Caco-2 (cell line): ENCODE data around the gene SLC2A4RG. TPM values are rescaled to one million over a fixed set of nuclear protein-coding genes. Genes with fewer than 3 reads are reported as not detected.

Experiments
- BruUV-seq: library from RNA; stranded (reverse); fragments of 400-500 nt; replicated peaks from 2 replicates; lab custom pipeline; 2021; lab: Mats Ljungman, UMichigan
- CTCF ChIA-PET: fragments of 300-600 bp; sonication (Branson Sonifier 250); formaldehyde crosslinking; loops from one replicate; lab custom pipeline; 2022; ENCODE audit warnings: antibody characterized with exemption; lab: Charles Lee
- POLR2A ChIA-PET: fragments of 300-600 bp; sonication (Branson Sonifier 250); formaldehyde crosslinking; loops from one replicate; lab custom pipeline; 2022; ENCODE audit warnings: antibody characterized with exemption; lab: Charles Lee
- DNase-seq, 2 experiments: peaks; one replicate each; pipeline versions ENCODE4 v3.0.0 to v3.0.0-alpha.2; 2020 to 2022
- H3K27me3 ChIP-seq: replicated peaks from 2 replicates; pipeline ENCODE4 v1.6.0; 2011; ENCODE audit warnings: low read length; ENCODE audit not compliant: control insufficient read depth, insufficient read depth
- H3K36me3 ChIP-seq: 2 replicates; pipeline ENCODE4 v1.5.1; 2011; ENCODE audit warnings: low read length; ENCODE audit not compliant: control insufficient read depth, insufficient read depth
- H3K4me1 ChIP-seq: fragments of 250-450 bp; sonication (Bioruptor Pico); 2 replicates; pipeline ENCODE4 v1.5.1; 2020; ENCODE audit warnings: mild to moderate bottlenecking
- H3K4me3 ChIP-seq: 2 replicates; pipeline ENCODE4 v1.5.1; 2011; ENCODE audit warnings: low read depth, mild to moderate bottlenecking, control low read depth, low read length
- H3K9me3 ChIP-seq: fragments of 250-450 bp; sonication (Bioruptor Pico); 2 replicates; pipeline ENCODE4 v1.5.1; 2020; ENCODE audit warnings: mild to moderate bottlenecking, moderate library complexity
- H3K27ac Mint-ChIP-seq: one replicate; pipeline ENCODE4 v1.8.0; 2022; ENCODE audit warnings: mixed read lengths; ENCODE audit not compliant: unreplicated experiment
- H3K27me3 Mint-ChIP-seq: one replicate; pipeline ENCODE4 v1.8.0; 2022; ENCODE audit warnings: mixed read lengths; ENCODE audit not compliant: insufficient read depth, unreplicated experiment
- H3K36me3 Mint-ChIP-seq: one replicate; pipeline ENCODE4 v1.8.0; 2022; ENCODE audit warnings: mild to moderate bottlenecking, mixed read lengths; ENCODE audit not compliant: insufficient read depth, unreplicated experiment
- H3K4me1 Mint-ChIP-seq: one replicate; pipeline ENCODE4 v1.8.0; 2022; ENCODE audit warnings: low read depth, mixed read lengths; ENCODE audit not compliant: unreplicated experiment
- H3K4me3 Mint-ChIP-seq: one replicate; pipeline ENCODE4 v1.8.0; 2022; ENCODE audit warnings: mild to moderate bottlenecking, moderate library complexity, mixed read lengths; ENCODE audit not compliant: unreplicated experiment
- H3K9me3 Mint-ChIP-seq: one replicate; pipeline ENCODE4 v1.8.0; 2022; ENCODE audit warnings: mixed read lengths; ENCODE audit not compliant: unreplicated experiment
- intact Hi-C: fragments of 100-400 bp; cut with micrococcal nuclease; formaldehyde crosslinking; loops from one replicate; pipeline ENCODE4 v1.10.0; 2022; ENCODE audit not compliant: unreplicated experiment
- total RNA-seq: library from RNA; stranded (reverse); gene quantifications from 2 replicates; pipeline ENCODE4 v1.2.3, GENCODE V29; 2022
- TF ChIP-seq, protein P1 (sequence below), 2 experiments: fragments of 200-600 bp in 1 of 2; IDR thresholded peaks; 1 replicate in 1 of 2; 2 replicates in 1 of 2; pipeline versions ENCODE4 v1.5.1 to v1.8.0; 2011 to 2022; ENCODE audit warnings: antibody characterized with exemption in 1 of 2, control low read depth in 1 of 2, inconsistent platforms in 1 of 2, low read depth in 1 of 2, low read length in 1 of 2, mild to moderate bottlenecking in 1 of 2, moderate library complexity in 1 of 2; ENCODE audit not compliant: insufficient read depth in 1 of 2, severe bottlenecking in 1 of 2, unreplicated experiment in 1 of 2

SLC2A4RG gene
- total RNA-seq, 1 experiment from 2014 or later = 234 TPM

DNA sequence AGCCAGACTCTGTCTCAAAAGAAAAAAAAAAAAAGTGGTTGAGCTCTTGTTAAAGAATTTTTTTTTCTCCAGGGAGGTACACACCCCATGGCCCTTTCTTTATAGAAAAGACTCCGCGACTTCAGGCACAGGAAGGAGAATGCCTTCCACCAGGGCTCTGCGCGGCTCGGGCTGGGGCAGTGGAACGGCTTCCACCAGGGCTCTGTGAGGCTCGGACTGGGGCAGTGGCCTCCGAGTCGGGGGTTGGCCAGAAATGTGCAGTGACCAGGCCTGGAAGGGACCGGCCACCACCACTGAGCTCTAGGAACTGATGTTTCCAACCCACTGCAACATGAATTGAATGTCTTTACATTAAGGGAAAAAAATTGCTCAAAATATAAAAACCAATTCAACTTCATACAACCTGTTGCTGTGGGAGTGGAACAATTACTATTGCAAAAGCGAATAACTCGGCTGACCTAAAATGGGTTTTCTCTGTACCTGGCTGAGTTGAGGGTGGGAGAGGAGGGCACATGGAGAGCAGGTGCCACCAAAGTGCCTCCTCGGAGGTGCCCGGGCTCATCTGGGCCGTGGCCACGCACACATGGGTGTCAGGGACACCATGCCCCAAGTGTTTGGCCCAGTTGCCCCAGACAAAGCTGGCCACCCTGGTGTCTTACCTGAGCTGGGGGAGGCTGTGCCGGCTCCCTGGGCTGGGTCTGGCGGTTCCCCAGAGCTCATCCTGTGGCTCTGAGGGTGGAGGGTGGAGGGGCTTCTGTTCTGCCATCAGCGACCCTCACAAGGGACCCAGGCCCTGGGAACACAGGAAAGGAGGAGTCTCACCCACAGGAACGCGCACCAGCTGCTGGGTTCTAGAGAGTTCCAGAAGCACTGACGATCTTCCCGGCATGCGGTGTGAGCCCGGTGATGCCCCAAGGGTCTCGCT, 29.3 kb downstream of the SLC2A4RG start:
- intact Hi-C loops = no loop called here
- H3K9me3 Mint-ChIP-seq = no peaks in the 10 kb centered on the region
- ChIA-PET POLR2A (interaction anchor here (0.5 kb wide), 1 partner anchor 41 kb away, joined by 7 read pairs; no protein-coding TSS in a partner anchor), CTCF (interaction anchor here (0.8 to 1.3 kb wide), 2 partner anchors 17 to 28 kb away, joined by 4 to 5 read pairs; no protein-coding TSS in a partner anchor)
- DNase-seq = no peak
- Histone ChIP-seq H3K4me1 (no peaks in the 10 kb centered on the region), H3K36me3 (no peaks in the 10 kb centered on the region), H3K9me3 (no peaks in the 10 kb centered on the region), H3K27me3 (no peaks in the 10 kb centered on the region), H3K4me3 (no peak overlapping the region)
- no TSS peak for BruUV-seq
- no peak overlapping the region for H3K4me3 Mint-ChIP-seq
- TF ChIP-seq, protein P1, sequence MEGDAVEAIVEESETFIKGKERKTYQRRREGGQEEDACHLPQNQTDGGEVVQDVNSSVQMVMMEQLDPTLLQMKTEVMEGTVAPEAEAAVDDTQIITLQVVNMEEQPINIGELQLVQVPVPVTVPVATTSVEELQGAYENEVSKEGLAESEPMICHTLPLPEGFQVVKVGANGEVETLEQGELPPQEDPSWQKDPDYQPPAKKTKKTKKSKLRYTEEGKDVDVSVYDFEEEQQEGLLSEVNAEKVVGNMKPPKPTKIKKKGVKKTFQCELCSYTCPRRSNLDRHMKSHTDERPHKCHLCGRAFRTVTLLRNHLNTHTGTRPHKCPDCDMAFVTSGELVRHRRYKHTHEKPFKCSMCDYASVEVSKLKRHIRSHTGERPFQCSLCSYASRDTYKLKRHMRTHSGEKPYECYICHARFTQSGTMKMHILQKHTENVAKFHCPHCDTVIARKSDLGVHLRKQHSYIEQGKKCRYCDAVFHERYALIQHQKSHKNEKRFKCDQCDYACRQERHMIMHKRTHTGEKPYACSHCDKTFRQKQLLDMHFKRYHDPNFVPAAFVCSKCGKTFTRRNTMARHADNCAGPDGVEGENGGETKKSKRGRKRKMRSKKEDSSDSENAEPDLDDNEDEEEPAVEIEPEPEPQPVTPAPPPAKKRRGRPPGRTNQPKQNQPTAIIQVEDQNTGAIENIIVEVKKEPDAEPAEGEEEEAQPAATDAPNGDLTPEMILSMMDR (IDR thresholded peaks at IDR 0.05; ENCODE audit: insufficient read depth in 1 of 2, low read depth in 1 of 2, low read length in 1 of 2, severe bottlenecking in 1 of 2, unreplicated experiment in 1 of 2) = no peak
- H3K27ac Mint-ChIP-seq = no peak overlapping the region
- no peaks in the 10 kb centered on the region for H3K27me3 Mint-ChIP-seq
- no peaks in the 10 kb centered on the region for H3K36me3 Mint-ChIP-seq
- no peaks in the 10 kb centered on the region for H3K4me1 Mint-ChIP-seq

DNA sequence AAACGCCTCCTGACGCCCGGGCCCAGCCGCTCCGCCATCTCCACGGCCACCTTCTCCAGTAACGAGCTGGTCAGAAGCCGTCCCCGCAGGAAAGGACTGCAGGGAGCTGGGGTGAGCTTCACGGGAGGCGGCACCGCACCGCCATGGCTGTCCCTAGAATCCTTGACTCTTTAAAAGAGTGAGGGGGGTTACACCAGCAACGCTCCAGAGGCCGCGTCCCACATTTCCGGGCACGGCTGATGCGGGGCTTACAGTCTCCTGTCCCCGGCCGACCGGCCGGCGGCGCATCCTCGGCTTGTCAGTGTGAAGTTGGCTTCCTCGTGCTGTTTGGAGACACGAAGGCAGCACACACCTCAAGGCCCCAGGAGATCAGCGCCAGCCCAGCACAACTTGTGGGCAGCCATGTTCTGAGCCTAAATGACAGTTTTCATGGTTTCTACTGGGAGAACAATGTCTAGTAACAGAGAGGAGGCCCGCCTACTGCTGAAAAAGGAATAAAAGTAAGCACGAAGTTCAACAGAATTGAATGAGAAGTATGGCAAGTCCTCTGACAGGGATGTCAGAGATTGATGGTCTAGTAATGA, 30.4 kb downstream of the SLC2A4RG start:
- intact Hi-C loops = no loop called here
- Mint-ChIP-seq H3K4me3 (no peak overlapping the region), H3K9me3 (no peaks in the 10 kb centered on the region), H3K27me3 (no peaks in the 10 kb centered on the region), H3K27ac (no peak overlapping the region), H3K36me3 (no peaks in the 10 kb centered on the region), H3K4me1 (no peaks in the 10 kb centered on the region)
- no peaks in the 10 kb centered on the region for H3K27me3 ChIP-seq
- no peaks in the 10 kb centered on the region for H3K36me3 ChIP-seq
- no peaks in the 10 kb centered on the region for H3K9me3 ChIP-seq
- H3K4me1 ChIP-seq = no peaks in the 10 kb centered on the region
- ChIA-PET POLR2A (no interaction called here), CTCF (no interaction called here)
- TF ChIP-seq, protein P1 (IDR thresholded peaks at IDR 0.05; ENCODE audit: insufficient read depth in 1 of 2, low read depth in 1 of 2, low read length in 1 of 2, severe bottlenecking in 1 of 2, unreplicated experiment in 1 of 2) = no peak
- BruUV-seq = no TSS peak
- no peak for DNase-seq
- H3K4me3 ChIP-seq = no peak overlapping the region

DNA sequence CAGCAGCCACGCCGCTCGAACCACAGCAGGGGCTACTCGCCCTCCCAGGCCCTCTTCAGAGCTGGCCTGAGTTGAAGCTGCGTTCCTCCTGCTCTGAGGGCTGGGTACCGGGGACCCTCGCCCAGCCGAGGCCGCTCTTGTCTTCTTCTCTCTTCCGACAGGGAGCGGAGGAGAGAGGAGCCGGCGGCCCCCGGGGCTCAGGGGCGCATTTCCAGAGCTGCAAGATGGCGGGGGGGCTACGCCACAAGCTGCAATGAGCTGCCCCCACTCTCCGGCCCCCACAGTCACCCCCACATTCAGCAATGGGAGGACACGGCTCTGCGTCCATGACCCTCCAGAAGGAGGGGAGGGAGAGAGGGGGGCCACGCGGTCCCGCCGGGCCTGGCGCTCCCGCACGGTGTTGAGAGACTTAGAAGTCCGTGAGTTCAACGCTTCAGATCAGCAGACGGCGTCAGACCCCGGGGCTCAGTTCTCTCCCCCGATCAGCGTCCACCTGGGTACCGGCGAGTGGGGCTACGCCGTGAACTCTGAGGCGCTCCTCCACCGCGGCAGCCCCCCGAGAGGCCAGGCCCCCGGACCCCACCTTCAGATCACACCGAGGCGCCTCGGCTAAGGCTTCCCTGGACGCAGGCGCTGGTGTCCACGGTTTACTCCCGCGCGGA, 31.6 kb downstream of the SLC2A4RG start:
- DNase-seq = no peak
- BruUV-seq = no TSS peak
- H3K36me3 ChIP-seq = no peaks in the 10 kb centered on the region
- no peaks in the 10 kb centered on the region for H3K27me3 ChIP-seq
- Mint-ChIP-seq H3K27me3 (no peaks in the 10 kb centered on the region), H3K4me3 (no peak overlapping the region), H3K36me3 (no peaks in the 10 kb centered on the region), H3K4me1 (no peaks in the 10 kb centered on the region), H3K9me3 (no peaks in the 10 kb centered on the region), H3K27ac (no peak overlapping the region)
- H3K9me3 ChIP-seq = no peaks in the 10 kb centered on the region
- CTCF ChIA-PET = no interaction called here
- H3K4me1 ChIP-seq = no peaks in the 10 kb centered on the region
- TF ChIP-seq, protein P1 (IDR thresholded peaks at IDR 0.05; ENCODE audit: insufficient read depth in 1 of 2, low read depth in 1 of 2, low read length in 1 of 2, severe bottlenecking in 1 of 2, unreplicated experiment in 1 of 2) = no peak
- no peak overlapping the region for H3K4me3 ChIP-seq
- POLR2A ChIA-PET = no interaction called here
- intact Hi-C loops = no loop called here
